ENCODE results near the gene DUSP15.

DNA sequence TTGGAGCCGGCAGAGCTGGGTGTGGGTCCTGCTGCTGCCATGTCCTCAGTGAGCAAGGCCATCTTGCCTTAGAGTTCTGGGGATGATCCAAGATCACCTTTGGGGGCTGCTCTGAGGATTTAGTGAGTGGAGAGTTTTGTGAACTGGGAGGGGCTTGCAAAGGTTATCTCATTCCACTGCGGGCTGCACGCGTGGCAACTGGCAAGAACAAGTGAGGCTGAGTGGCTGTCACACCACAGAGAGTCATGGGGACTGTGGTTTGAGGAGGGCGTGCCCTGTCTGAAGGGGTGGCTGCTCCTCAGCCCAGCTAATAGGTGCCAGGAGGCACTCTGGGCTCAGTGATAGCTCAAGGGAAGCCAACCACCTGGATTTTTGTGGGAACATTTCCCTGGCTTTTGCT lies 37.7 kb upstream of the DUSP15 start:
- TF ChIP-seq, protein P1, sequence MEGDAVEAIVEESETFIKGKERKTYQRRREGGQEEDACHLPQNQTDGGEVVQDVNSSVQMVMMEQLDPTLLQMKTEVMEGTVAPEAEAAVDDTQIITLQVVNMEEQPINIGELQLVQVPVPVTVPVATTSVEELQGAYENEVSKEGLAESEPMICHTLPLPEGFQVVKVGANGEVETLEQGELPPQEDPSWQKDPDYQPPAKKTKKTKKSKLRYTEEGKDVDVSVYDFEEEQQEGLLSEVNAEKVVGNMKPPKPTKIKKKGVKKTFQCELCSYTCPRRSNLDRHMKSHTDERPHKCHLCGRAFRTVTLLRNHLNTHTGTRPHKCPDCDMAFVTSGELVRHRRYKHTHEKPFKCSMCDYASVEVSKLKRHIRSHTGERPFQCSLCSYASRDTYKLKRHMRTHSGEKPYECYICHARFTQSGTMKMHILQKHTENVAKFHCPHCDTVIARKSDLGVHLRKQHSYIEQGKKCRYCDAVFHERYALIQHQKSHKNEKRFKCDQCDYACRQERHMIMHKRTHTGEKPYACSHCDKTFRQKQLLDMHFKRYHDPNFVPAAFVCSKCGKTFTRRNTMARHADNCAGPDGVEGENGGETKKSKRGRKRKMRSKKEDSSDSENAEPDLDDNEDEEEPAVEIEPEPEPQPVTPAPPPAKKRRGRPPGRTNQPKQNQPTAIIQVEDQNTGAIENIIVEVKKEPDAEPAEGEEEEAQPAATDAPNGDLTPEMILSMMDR (conservative IDR thresholded peaks at IDR 0.05): no peak
- TF ChIP-seq EZH2 (IDR thresholded peaks at IDR 0.05; ENCODE audit: low read depth): no peak

All from PC-9 (cell line).